ENCODE measurements around the gene FGFR4.

Gene FGFR4

GRCh38 chr5:177085985-177086653 lies 596 bp upstream of the FGFR4 start:
- DNase-seq (ENCODE audit: low read depth in 2 of 2) = no peak

GRCh38 chr5:177087398-177088005 lies 787 bp downstream of the FGFR4 start:
- DNase-seq (ENCODE audit: low read depth in 2 of 2) = no peak

DNA sequence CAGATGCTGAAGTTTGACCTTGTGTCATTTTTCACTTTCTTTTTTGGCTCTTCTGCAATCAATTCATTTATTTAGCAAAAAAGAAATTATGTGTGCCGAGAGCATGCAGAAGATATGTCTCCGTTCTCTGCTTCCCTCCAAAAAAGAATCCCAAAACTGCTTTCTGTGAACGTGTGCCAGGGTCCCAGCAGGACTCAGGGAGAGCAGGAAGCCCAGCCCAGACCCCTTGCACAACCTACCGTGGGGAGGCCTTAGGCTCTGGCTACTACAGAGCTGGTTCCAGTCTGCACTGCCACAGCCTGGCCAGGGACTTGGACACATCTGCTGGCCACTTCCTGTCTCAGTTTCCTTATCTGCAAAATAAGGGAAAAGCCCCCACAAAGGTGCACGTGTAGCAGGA lies 2.4 kb downstream of the FGFR4 start:
- DNase-seq (ENCODE audit: low read depth in 2 of 2) = no peak

GRCh38 chr5:177089825-177090641 lies 3.3 kb downstream of the FGFR4 start:
- no peak for DNase-seq (ENCODE audit: low read depth in 2 of 2)

- DNase-seq (ENCODE audit: low read depth in 2 of 2) = no peak
These were observed 4.1 kb downstream of the FGFR4 start for GRCh38 chr5:177090813-177091212.

GRCh38 chr5:177091232-177091631 lies 4.5 kb downstream of the FGFR4 start:
- no peak for DNase-seq (ENCODE audit: low read depth in 2 of 2)

- DNase-seq (ENCODE audit: low read depth in 2 of 2) = no peak
These were observed 5.7 kb downstream of the FGFR4 start for GRCh38 chr5:177092178-177093081.

GRCh38 chr5:177093082-177093712 lies 6.5 kb downstream of the FGFR4 start:
- DNase-seq (ENCODE audit: low read depth in 2 of 2) = no peak

GRCh38 chr5:177093803-177094202 lies 7.1 kb downstream of the FGFR4 start:
- no peak for DNase-seq (ENCODE audit: low read depth in 2 of 2)

DNA sequence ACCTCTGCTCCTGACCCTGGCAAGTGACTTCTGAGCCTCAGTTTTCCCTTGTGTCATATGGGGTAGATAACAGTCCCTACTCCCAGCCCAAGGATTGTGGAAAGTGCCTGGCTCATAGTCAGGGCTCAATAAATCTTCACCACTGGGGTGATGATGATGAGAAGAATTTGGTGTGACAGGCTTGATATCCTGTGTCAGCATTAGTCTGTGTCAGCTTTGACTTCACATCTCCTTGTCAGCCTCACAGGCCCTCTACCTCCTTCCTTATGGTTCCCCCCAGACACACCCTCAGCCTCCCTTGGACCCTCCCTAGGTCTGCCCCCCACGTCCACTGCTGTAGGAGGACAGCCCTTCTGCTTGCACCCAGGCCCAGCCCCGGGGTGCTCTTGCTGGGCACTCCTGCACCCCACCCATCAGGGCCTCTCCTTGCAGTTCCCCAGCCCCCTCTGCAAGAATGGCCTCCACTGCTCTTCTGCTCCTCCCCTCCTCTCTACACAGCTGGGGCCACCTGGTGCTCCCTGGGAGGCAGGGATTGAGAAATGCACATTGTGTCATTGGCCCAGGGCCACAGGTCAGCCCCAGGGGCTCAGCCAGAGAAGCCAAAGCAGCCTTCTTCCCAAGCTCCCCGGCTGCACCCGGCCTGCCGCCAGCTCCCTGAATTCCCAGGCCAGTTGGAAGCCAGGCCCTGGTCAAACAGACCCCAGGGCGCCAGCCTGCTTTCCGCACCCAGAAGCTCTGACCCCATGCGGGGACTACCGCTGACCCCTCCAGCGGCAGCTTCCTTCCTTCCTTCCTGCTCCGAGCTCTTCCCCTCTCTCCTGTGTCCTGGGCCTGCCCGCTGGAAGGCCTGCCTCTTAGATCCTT lies 7.7 kb downstream of the FGFR4 start:
- DNase-seq (ENCODE audit: low read depth in 2 of 2) = no peak

DNA sequence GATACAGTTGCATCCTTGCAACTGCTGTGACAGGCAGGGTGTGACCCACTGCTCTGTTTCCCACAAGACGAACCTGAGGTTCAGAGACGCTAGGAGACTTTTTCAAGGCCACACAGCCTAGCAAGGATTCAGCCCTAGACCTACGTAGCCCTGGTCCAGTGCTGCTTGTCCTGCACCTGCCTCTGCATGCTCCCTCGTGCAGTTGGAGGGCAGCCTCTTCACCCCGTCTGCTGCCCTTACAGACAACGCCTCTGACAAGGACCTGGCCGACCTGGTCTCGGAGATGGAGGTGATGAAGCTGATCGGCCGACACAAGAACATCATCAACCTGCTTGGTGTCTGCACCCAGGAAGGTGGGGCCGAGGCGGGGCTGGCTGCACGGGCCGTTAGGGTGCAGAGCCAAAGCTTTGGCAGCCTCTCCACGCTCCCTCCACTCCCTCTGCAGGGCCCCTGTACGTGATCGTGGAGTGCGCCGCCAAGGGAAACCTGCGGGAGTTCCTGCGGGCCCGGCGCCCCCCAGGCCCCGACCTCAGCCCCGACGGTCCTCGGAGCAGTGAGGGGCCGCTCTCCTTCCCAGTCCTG lies 8.5 kb downstream of the FGFR4 start:
- DNase-seq (ENCODE audit: low read depth in 2 of 2) = no peak

DNA sequence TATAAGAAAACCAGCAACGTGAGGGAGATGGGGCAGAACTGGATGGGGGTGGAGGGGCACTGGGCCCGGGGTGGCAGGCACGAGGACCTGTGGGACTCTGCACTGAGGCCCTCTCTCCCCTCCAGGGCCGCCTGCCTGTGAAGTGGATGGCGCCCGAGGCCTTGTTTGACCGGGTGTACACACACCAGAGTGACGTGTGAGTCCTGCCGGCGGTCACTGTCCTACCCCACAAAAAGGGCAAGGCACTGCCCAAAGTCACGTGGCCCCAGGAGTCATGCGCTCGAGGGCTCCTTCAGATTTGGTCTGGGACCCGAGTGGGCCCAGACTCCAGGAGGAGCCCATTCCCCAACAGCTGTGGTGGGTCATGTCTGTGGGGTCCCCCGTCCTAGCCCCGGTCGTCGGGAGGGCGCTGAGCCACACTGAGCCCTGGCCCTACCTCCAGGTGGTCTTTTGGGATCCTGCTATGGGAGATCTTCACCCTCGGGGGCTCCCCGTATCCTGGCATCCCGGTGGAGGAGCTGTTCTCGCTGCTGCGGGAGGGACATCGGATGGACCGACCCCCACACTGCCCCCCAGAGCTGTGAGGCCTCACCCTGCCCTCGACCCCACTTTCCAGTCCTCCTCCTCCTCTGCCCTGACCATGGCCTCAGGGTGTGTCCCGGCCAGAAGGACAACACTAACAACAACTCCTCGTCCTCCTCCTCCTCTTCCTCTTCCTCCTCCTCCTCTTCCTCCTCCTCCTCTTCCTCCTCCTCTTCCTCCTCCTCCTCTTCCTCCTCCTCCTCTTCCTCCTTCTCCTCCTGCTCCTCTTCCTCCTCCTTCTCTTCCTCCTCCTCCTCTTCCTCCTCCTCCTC lies 9.7 kb downstream of the FGFR4 start:
- no peak for DNase-seq (ENCODE audit: low read depth in 2 of 2)

DNA sequence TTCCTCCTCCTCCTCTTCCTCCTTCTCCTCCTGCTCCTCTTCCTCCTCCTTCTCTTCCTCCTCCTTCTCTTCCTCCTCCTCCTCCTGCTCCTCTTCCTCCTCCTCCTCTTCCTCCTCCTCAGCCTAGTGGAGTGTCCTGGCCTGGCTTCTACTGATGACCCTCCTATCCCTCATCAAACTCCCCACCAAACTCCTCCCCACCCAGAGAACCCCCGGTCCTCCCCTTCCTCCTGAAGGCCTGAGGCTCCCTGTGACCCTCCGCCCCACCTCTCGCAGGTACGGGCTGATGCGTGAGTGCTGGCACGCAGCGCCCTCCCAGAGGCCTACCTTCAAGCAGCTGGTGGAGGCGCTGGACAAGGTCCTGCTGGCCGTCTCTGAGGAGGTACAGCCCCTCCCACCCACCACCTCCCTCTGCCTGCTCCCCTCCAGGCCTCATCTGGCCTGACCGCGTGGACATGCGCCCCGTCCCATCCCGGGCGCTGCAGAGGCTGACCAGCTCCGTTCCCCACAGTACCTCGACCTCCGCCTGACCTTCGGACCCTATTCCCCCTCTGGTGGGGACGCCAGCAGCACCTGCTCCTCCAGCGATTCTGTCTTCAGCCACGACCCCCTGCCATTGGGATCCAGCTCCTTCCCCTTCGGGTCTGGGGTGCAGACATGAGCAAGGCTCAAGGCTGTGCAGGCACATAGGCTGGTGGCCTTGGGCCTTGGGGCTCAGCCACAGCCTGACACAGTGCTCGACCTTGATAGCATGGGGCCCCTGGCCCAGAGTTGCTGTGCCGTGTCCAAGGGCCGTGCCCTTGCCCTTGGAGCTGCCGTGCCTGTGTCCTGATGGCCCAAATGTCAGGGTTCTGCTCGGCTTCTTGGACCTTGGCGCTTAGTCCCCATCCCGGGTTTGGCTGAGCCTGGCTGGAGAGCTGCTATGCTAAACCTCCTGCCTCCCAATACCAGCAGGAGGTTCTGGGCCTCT lies 10.6 kb downstream of the FGFR4 start:
- no peak for DNase-seq (ENCODE audit: low read depth in 2 of 2)

GRCh38 chr5:177098120-177098469 lies 11.4 kb downstream of the FGFR4 start:
- DNase-seq (ENCODE audit: low read depth in 2 of 2) = no peak

GRCh38 chr5:177098470-177099141 lies 11.9 kb downstream of the FGFR4 start:
- no peak for DNase-seq (ENCODE audit: low read depth in 2 of 2)

GRCh38 chr5:177099422-177100093 lies 12.8 kb downstream of the FGFR4 start:
- DNase-seq (ENCODE audit: low read depth in 2 of 2) = no peak

GRCh38 chr5:177100714-177101121 lies 14.0 kb downstream of the FGFR4 start:
- DNase-seq (ENCODE audit: low read depth in 2 of 2) = no peak
